ENCODE measurements around the gene LRP1B. TPM values are rescaled to one million over a fixed set of nuclear protein-coding genes. Genes with fewer than 3 reads are reported as not detected.

Gene LRP1B
- total and polyA plus RNA-seq, 4 donors, result 0.01 to 0.84 (median 0.17) TPM

DNA sequence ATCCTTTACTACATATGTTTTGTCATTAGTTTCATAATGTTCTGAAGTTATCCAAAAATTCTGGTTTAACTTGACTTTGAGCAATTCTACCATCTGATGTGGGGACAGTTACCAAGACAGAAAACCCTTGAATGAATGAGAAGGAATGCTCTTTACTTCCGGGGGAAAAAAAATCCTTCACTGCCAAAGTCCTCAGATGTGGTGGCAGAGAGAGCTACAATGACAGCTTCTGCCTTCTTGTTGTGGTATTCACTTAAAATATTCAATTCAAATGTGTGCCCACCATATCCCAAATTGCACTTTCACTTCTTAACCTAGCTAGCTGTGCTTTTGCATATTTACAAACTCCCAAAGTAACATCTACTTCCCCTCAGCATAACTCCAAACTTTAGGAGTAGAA is 1818.9 kb downstream of the LRP1B start:
- H3K36me3 ChIP-seq (ENCODE audit: control insufficient read depth in 4 of 4, insufficient read depth in 3 of 4, low read depth in 1 of 4, low read length in 3 of 4), result no peaks in the 10 kb centered on the region
- no peaks in the 10 kb centered on the region for H3K4me1 ChIP-seq (ENCODE audit: control insufficient read depth in 4 of 4, insufficient read depth in 4 of 4, low read length in 3 of 4)
- no peak for DNase-seq (ENCODE audit: low spot score)
- H3K9me3 ChIP-seq (ENCODE audit: control insufficient read depth in 4 of 4, low read length in 3 of 4), result no peaks in the 10 kb centered on the region
- 78% methylated on average over 1 of the region's 1 CpG for WGBS
- no peaks in the 10 kb centered on the region for H3K27me3 ChIP-seq (ENCODE audit: control insufficient read depth in 4 of 4, insufficient read depth in 4 of 4, low read length in 3 of 4)
- H3K4me3 ChIP-seq (ENCODE audit: low read depth in 1 of 3, low read length in 3 of 3), result no peak overlapping the region
- no peak overlapping the region for H3K27ac ChIP-seq (ENCODE audit: low read depth in 1 of 2, low read length in 2 of 2)
- TF ChIP-seq, protein P1, sequence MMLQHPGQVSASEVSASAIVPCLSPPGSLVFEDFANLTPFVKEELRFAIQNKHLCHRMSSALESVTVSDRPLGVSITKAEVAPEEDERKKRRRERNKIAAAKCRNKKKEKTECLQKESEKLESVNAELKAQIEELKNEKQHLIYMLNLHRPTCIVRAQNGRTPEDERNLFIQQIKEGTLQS (IDR thresholded peaks at IDR 0.05), result no peak
- TF ChIP-seq FOXA2 (IDR thresholded peaks at IDR 0.05) (no peak), SP1 (IDR thresholded peaks at IDR 0.05) (no peak), NR2F2 (IDR thresholded peaks at IDR 0.05) (no peak), YY1 (IDR thresholded peaks at IDR 0.05) (no peak), RAD21 (IDR thresholded peaks at IDR 0.05) (no peak), TAF1 (conservative IDR thresholded peaks at IDR 0.05) (no peak), FOXA1 (IDR thresholded peaks at IDR 0.05) (no peak), HNF4A (conservative IDR thresholded peaks at IDR 0.05) (no peak), HNF4G (IDR thresholded peaks at IDR 0.05) (no peak)
- TF ChIP-seq, protein P2, sequence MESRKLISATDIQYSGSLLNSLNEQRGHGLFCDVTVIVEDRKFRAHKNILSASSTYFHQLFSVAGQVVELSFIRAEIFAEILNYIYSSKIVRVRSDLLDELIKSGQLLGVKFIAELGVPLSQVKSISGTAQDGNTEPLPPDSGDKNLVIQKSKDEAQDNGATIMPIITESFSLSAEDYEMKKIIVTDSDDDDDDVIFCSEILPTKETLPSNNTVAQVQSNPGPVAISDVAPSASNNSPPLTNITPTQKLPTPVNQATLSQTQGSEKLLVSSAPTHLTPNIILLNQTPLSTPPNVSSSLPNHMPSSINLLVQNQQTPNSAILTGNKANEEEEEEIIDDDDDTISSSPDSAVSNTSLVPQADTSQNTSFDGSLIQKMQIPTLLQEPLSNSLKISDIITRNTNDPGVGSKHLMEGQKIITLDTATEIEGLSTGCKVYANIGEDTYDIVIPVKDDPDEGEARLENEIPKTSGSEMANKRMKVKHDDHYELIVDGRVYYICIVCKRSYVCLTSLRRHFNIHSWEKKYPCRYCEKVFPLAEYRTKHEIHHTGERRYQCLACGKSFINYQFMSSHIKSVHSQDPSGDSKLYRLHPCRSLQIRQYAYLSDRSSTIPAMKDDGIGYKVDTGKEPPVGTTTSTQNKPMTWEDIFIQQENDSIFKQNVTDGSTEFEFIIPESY (IDR thresholded peaks at IDR 0.05), result no peak
- no peak overlapping the region for H3K9ac ChIP-seq (ENCODE audit: low read depth in 1 of 2, low read length in 2 of 2)

DNA sequence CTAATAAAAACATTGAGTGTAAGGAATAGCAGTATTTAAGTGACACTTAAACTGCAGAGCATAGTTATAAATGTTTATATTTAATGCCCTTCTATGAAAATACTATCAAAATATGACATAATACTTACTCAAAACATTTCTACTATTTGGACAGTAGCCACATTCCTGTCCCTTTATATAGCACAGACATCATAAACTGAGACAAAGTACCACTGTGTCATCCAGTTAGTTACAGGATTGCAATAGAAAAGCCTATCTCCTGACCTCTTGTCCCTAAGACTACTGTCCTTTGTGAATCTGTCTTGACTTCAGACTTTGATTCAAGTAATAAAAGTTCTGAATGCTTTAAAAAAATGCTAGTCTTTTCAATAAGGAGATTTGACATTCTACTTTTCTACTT is 1822.1 kb downstream of the LRP1B start:
- TF ChIP-seq JUND (IDR thresholded peaks at IDR 0.05), result no peak
- Histone ChIP-seq H3K9ac (ENCODE audit: low read depth in 1 of 2, low read length in 2 of 2) (no peak overlapping the region), H3K4me3 (ENCODE audit: low read depth in 1 of 3, low read length in 3 of 3) (no peak overlapping the region), H3K9me3 (ENCODE audit: control insufficient read depth in 4 of 4, low read length in 3 of 4) (no peaks in the 10 kb centered on the region), H3K27me3 (ENCODE audit: control insufficient read depth in 4 of 4, insufficient read depth in 4 of 4, low read length in 3 of 4) (no peaks in the 10 kb centered on the region), H3K36me3 (ENCODE audit: control insufficient read depth in 4 of 4, insufficient read depth in 3 of 4, low read depth in 1 of 4, low read length in 3 of 4) (no peaks in the 10 kb centered on the region), H3K27ac (ENCODE audit: low read depth in 1 of 2, low read length in 2 of 2) (no peak overlapping the region), H3K4me1 (ENCODE audit: control insufficient read depth in 4 of 4, insufficient read depth in 4 of 4, low read length in 3 of 4) (no peaks in the 10 kb centered on the region)
- DNase-seq (ENCODE audit: low spot score), result no peak

DNA sequence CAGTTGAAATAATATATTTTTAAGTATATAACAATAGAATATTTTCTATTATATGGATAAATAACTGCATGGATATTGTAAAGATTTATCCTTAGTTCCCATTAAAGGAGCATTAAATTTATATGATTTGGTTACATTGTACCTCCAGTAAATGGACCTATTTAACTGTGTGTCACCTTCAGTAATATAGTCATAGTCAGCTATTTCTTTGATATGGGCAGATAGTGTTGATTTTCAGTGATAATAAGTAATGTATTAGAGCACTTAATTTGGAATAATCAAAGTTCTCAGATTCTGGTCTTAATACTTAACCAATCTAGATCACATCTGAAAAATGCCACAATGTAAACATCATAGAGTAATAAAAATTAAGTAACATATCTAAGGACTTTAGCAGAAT is 1823.3 kb downstream of the LRP1B start:
- no peaks in the 10 kb centered on the region for H3K4me1 ChIP-seq (ENCODE audit: control insufficient read depth in 4 of 4, insufficient read depth in 4 of 4, low read length in 3 of 4)
- TF ChIP-seq FOXA1 (IDR thresholded peaks at IDR 0.05) (no peak), NR2F2 (IDR thresholded peaks at IDR 0.05) (no peak)
- no peaks in the 10 kb centered on the region for H3K36me3 ChIP-seq (ENCODE audit: control insufficient read depth in 4 of 4, insufficient read depth in 3 of 4, low read depth in 1 of 4, low read length in 3 of 4)
- H3K27me3 ChIP-seq (ENCODE audit: control insufficient read depth in 4 of 4, insufficient read depth in 4 of 4, low read length in 3 of 4), result no peaks in the 10 kb centered on the region
- H3K4me3 ChIP-seq (ENCODE audit: low read depth in 1 of 3, low read length in 3 of 3), result no peak overlapping the region
- no peak for DNase-seq (ENCODE audit: low spot score)
- no peaks in the 10 kb centered on the region for H3K9me3 ChIP-seq (ENCODE audit: control insufficient read depth in 4 of 4, low read length in 3 of 4)
- H3K27ac ChIP-seq (ENCODE audit: low read depth in 1 of 2, low read length in 2 of 2), result no peak overlapping the region
- no peak overlapping the region for H3K9ac ChIP-seq (ENCODE audit: low read depth in 1 of 2, low read length in 2 of 2)

DNA sequence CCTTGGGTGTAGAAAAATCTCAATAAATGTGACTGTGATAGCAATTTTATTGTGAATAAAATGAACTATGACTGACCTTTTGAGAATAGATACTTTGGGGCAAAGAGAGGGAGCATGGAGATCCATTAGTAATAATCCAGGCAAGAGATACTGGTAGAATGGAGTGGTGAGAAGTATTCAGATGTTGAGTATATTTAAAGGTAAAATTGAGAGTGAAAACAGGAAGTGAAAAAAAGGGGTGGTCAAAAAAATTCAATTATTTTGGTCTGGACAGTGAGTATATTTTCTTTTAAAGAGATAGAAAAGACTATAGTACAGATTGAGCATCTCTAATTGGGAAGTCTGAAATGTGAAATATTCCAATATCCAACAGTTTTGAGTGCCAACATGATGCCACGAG is 1835.0 kb downstream of the LRP1B start:
- no peak for DNase-seq (ENCODE audit: low spot score)
- no peak overlapping the region for H3K9ac ChIP-seq (ENCODE audit: low read depth in 1 of 2, low read length in 2 of 2)
- 84% methylated on average over 1 of the region's 1 CpG for WGBS

More for the DNA sequence above, 1835.0 kb downstream of the LRP1B start:
- H3K27me3 ChIP-seq (ENCODE audit: control insufficient read depth in 4 of 4, insufficient read depth in 4 of 4, low read length in 3 of 4), result no peaks in the 10 kb centered on the region
- H3K36me3 ChIP-seq (ENCODE audit: control insufficient read depth in 4 of 4, insufficient read depth in 3 of 4, low read depth in 1 of 4, low read length in 3 of 4), result no peaks in the 10 kb centered on the region
- no peak overlapping the region for H3K4me3 ChIP-seq (ENCODE audit: low read depth in 1 of 3, low read length in 3 of 3)
- no peaks in the 10 kb centered on the region for H3K9me3 ChIP-seq (ENCODE audit: control insufficient read depth in 4 of 4, low read length in 3 of 4)
- H3K27ac ChIP-seq (ENCODE audit: low read depth in 1 of 2, low read length in 2 of 2), result no peak overlapping the region
- TF ChIP-seq TAF1 (conservative IDR thresholded peaks at IDR 0.05), result no peak
- TF ChIP-seq, protein P2 (IDR thresholded peaks at IDR 0.05), result no peak
- TF ChIP-seq, protein P3, sequence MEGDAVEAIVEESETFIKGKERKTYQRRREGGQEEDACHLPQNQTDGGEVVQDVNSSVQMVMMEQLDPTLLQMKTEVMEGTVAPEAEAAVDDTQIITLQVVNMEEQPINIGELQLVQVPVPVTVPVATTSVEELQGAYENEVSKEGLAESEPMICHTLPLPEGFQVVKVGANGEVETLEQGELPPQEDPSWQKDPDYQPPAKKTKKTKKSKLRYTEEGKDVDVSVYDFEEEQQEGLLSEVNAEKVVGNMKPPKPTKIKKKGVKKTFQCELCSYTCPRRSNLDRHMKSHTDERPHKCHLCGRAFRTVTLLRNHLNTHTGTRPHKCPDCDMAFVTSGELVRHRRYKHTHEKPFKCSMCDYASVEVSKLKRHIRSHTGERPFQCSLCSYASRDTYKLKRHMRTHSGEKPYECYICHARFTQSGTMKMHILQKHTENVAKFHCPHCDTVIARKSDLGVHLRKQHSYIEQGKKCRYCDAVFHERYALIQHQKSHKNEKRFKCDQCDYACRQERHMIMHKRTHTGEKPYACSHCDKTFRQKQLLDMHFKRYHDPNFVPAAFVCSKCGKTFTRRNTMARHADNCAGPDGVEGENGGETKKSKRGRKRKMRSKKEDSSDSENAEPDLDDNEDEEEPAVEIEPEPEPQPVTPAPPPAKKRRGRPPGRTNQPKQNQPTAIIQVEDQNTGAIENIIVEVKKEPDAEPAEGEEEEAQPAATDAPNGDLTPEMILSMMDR (IDR thresholded peaks at IDR 0.05; ENCODE audit: low read depth, low read length, missing input control), result no peak
- TF ChIP-seq GABPA (IDR thresholded peaks at IDR 0.05 in 1 of 2, conservative IDR thresholded peaks at IDR 0.05 in 1 of 2), result no peak
- H3K4me1 ChIP-seq (ENCODE audit: control insufficient read depth in 4 of 4, insufficient read depth in 4 of 4, low read length in 3 of 4), result no peaks in the 10 kb centered on the region
